Ramos (cell line): ENCODE data around the gene COL9A2.

Experiments used
- in situ Hi-C: fragments of 300-500 bp; cut with MboI; formaldehyde crosslinking; loops from one replicate; pipeline ENCODE4 v1.14.3; 2022; ENCODE audit warnings: low sequenced_read_pairs; ENCODE audit not compliant: unreplicated experiment

The COL9A2 gene

GRCh38 chr1:40305871-40306270 lies 11.2 kb downstream of the COL9A2 start:
- in situ Hi-C loops = no loop called here

GRCh38 chr1:40305451-40305850 lies 11.6 kb downstream of the COL9A2 start:
- in situ Hi-C loops = no loop called here

GRCh38 chr1:40303790-40304189 lies 13.3 kb downstream of the COL9A2 start:
- in situ Hi-C loops = no loop called here

- in situ Hi-C loops = no loop called here
Measured at GRCh38 chr1:40303051-40303771, 13.9 kb downstream of the COL9A2 start.

- in situ Hi-C loops = no loop called here
Measured at GRCh38 chr1:40302475-40302874, 14.6 kb downstream of the COL9A2 start.

- in situ Hi-C loops = no loop called here
Measured at GRCh38 chr1:40301541-40302299, 15.4 kb downstream of the COL9A2 start.

- in situ Hi-C loops = no loop called here
Measured at GRCh38 chr1:40301066-40301465, 16.0 kb downstream of the COL9A2 start.

- in situ Hi-C loops = no loop called here
Measured at GRCh38 chr1:40300651-40301050, 16.4 kb downstream of the COL9A2 start.

- in situ Hi-C loops = no loop called here
Measured at GRCh38 chr1:40300249-40300567, 16.9 kb downstream of the COL9A2 start.

GRCh38 chr1:40299366-40300248 lies 17.5 kb downstream of the COL9A2 start:
- in situ Hi-C loops = no loop called here

GRCh38 chr1:40291293-40291692 lies 25.8 kb downstream of the COL9A2 start:
- in situ Hi-C loops = no loop called here

GRCh38 chr1:40281853-40282252 lies 35.2 kb downstream of the COL9A2 start:
- in situ Hi-C loops = no loop called here

GRCh38 chr1:40276122-40276521 lies 41.0 kb downstream of the COL9A2 start:
- in situ Hi-C loops = no loop called here

- in situ Hi-C loops = no loop called here
Measured at GRCh38 chr1:40274331-40274730, 42.8 kb downstream of the COL9A2 start.

GRCh38 chr1:40273547-40274166 lies 43.4 kb downstream of the COL9A2 start:
- in situ Hi-C loops = no loop called here

- in situ Hi-C loops = no loop called here
Measured at GRCh38 chr1:40272653-40273213, 44.4 kb downstream of the COL9A2 start.

- in situ Hi-C loops = no loop called here
Measured at GRCh38 chr1:40270152-40270834, 46.8 kb downstream of the COL9A2 start.

- in situ Hi-C loops = no loop called here
Measured at GRCh38 chr1:40268211-40268610, 48.9 kb downstream of the COL9A2 start.

GRCh38 chr1:40267767-40268187 lies 49.3 kb downstream of the COL9A2 start:
- in situ Hi-C loops = no loop called here
